GM19025 (cell line): ENCODE results near the gene ADAMTS14.

Source experiments
- ATAC-seq: cut with Tn5 transposase; IDR thresholded peaks from one replicate; pipeline ENCODE4 v1.9.1; 2021; ENCODE audit warnings: mild to moderate bottlenecking, low read depth, moderate library complexity; ENCODE audit not compliant: unreplicated experiment

Gene ADAMTS14

GRCh38 chr10:70726909-70727495 lies 54.7 kb downstream of the ADAMTS14 start:
- ATAC-seq, result no peak

GRCh38 chr10:70728328-70728727 lies 56.0 kb downstream of the ADAMTS14 start:
- ATAC-seq, result no peak

GRCh38 chr10:70729763-70730357 lies 57.6 kb downstream of the ADAMTS14 start:
- no peak for ATAC-seq

- no peak for ATAC-seq
These were observed 58.6 kb downstream of the ADAMTS14 start for GRCh38 chr10:70730955-70731354.

- no peak for ATAC-seq
These were observed 60.3 kb downstream of the ADAMTS14 start for GRCh38 chr10:70732569-70732968.

GRCh38 chr10:70733051-70733450 lies 60.7 kb downstream of the ADAMTS14 start:
- ATAC-seq, result no peak

- no peak for ATAC-seq
These were observed 62.9 kb downstream of the ADAMTS14 start for GRCh38 chr10:70735161-70735560.

GRCh38 chr10:70736525-70736924 lies 64.2 kb downstream of the ADAMTS14 start:
- no peak for ATAC-seq

- ATAC-seq, result no peak
These were observed 64.9 kb downstream of the ADAMTS14 start for GRCh38 chr10:70737250-70737649.

- ATAC-seq, result no peak
These were observed 65.9 kb downstream of the ADAMTS14 start for GRCh38 chr10:70738006-70738760.

- no peak for ATAC-seq
These were observed 66.4 kb downstream of the ADAMTS14 start for GRCh38 chr10:70738761-70739121.

- ATAC-seq, result no peak
These were observed 68.3 kb downstream of the ADAMTS14 start for GRCh38 chr10:70740406-70741288.

GRCh38 chr10:70742537-70743429 lies 70.5 kb downstream of the ADAMTS14 start:
- ATAC-seq, result no peak

- no peak for ATAC-seq
These were observed 71.1 kb downstream of the ADAMTS14 start for GRCh38 chr10:70743430-70743788.

- no peak for ATAC-seq
These were observed 71.6 kb downstream of the ADAMTS14 start for GRCh38 chr10:70743879-70744278.

GRCh38 chr10:70744617-70745143 lies 72.4 kb downstream of the ADAMTS14 start:
- ATAC-seq, result no peak

GRCh38 chr10:70745555-70745954 lies 73.2 kb downstream of the ADAMTS14 start:
- no peak for ATAC-seq

GRCh38 chr10:70747192-70747965 lies 75.1 kb downstream of the ADAMTS14 start:
- ATAC-seq, result no peak

- no peak for ATAC-seq
These were observed 76.0 kb downstream of the ADAMTS14 start for GRCh38 chr10:70748305-70748704.
